ENCODE results near the gene TERT. TPM values are rescaled to one million over a fixed set of nuclear protein-coding genes. Genes with fewer than 3 reads are reported as not detected.
A peak's percentile ranks its signal among the peaks of the same experiment; 100 is the strongest.

The TERT gene
- total RNA-seq, 1 donor from 2014 or later = 0.20 TPM

GRCh38 chr5:1251678-1252580 lies 42.9 kb downstream of the TERT start:
- H3K27ac Mint-ChIP-seq = no peak overlapping the region
- H3K27me3 Mint-ChIP-seq (ENCODE audit: low read depth) = peaks cover 21% of the 10 kb centered on the region
- no peaks in the 10 kb centered on the region for H3K36me3 Mint-ChIP-seq
- H3K4me1 Mint-ChIP-seq = no peaks in the 10 kb centered on the region
- no peak for TF ChIP-seq CTCF (IDR thresholded peaks at IDR 0.05; ENCODE audit: unreplicated experiment)
- H3K4me3 Mint-ChIP-seq = no peak overlapping the region
- no peak for DNase-seq (ENCODE audit: low spot score in 2 of 2, unreplicated experiment in 2 of 2)
- H3K9me3 Mint-ChIP-seq = no peaks in the 10 kb centered on the region

- H3K27ac Mint-ChIP-seq = no peak overlapping the region
- H3K9me3 Mint-ChIP-seq = no peaks in the 10 kb centered on the region
Measured at GRCh38 chr5:1249366-1250280, 45.2 kb downstream of the TERT start.

GRCh38 chr5:1247811-1248210 lies 47.1 kb downstream of the TERT start:
- no peak for TF ChIP-seq CTCF (IDR thresholded peaks at IDR 0.05; ENCODE audit: unreplicated experiment)
- no peaks in the 10 kb centered on the region for H3K9me3 Mint-ChIP-seq
- no peak overlapping the region for H3K27ac Mint-ChIP-seq
- H3K4me3 Mint-ChIP-seq = no peak overlapping the region
- peaks cover 24% of the 10 kb centered on the region for H3K27me3 Mint-ChIP-seq (ENCODE audit: low read depth)
- no peak for DNase-seq (ENCODE audit: low spot score in 2 of 2, unreplicated experiment in 2 of 2)
- H3K36me3 Mint-ChIP-seq = no peaks in the 10 kb centered on the region
- H3K4me1 Mint-ChIP-seq = no peaks in the 10 kb centered on the region

More at GRCh38 chr5:1249366-1250280, 45.2 kb downstream of the TERT start:
- H3K36me3 Mint-ChIP-seq = no peaks in the 10 kb centered on the region
- peaks cover 24% of the 10 kb centered on the region for H3K27me3 Mint-ChIP-seq (ENCODE audit: low read depth)
- TF ChIP-seq CTCF (IDR thresholded peaks at IDR 0.05; ENCODE audit: unreplicated experiment) = no peak
- H3K4me3 Mint-ChIP-seq = no peak overlapping the region
- no peaks in the 10 kb centered on the region for H3K4me1 Mint-ChIP-seq
- DNase-seq (ENCODE audit: low spot score in 2 of 2, unreplicated experiment in 2 of 2) = no peak

GRCh38 chr5:1246711-1247431 lies 48.0 kb downstream of the TERT start:
- Mint-ChIP-seq H3K4me1 (no peaks in the 10 kb centered on the region), H3K36me3 (no peaks in the 10 kb centered on the region), H3K9me3 (no peaks in the 10 kb centered on the region), H3K27me3 (ENCODE audit: low read depth) (peaks cover 24% of the 10 kb centered on the region), H3K27ac (no peak overlapping the region), H3K4me3 (no peak overlapping the region)
- TF ChIP-seq CTCF (IDR thresholded peaks at IDR 0.05; ENCODE audit: unreplicated experiment) = no peak
- DNase-seq (ENCODE audit: low spot score in 2 of 2, unreplicated experiment in 2 of 2) = peak; percentile 60 to 81

GRCh38 chr5:1245905-1246576 lies 48.8 kb downstream of the TERT start:
- no peaks in the 10 kb centered on the region for H3K9me3 Mint-ChIP-seq
- TF ChIP-seq CTCF (IDR thresholded peaks at IDR 0.05; ENCODE audit: unreplicated experiment) = no peak
- no peaks in the 10 kb centered on the region for H3K4me1 Mint-ChIP-seq
- no peak overlapping the region for H3K4me3 Mint-ChIP-seq
- no peak overlapping the region for H3K27ac Mint-ChIP-seq
- peaks cover 26% of the 10 kb centered on the region for H3K27me3 Mint-ChIP-seq (ENCODE audit: low read depth)
- no peaks in the 10 kb centered on the region for H3K36me3 Mint-ChIP-seq
- DNase-seq (ENCODE audit: low spot score in 2 of 2, unreplicated experiment in 2 of 2) = no peak

Data from mesothelial cell of epicardium (in vitro differentiated cells).